ENCODE measurements around the gene NTRK3.
A peak's percentile ranks its signal among the peaks of the same experiment; 100 is the strongest.
"Not testable (repeated sequence)": the region's sequence is repeated elsewhere in the genome, so short reads cannot be mapped to it uniquely, and the experiment has no call there.

NTRK3 gene

GRCh38 chr15:88071141-88071540 lies 185.4 kb downstream of the NTRK3 start:
- DNase-seq: no peak

- DNase-seq: no peak
Measured at GRCh38 chr15:88069561-88069960, 187.0 kb downstream of the NTRK3 start.

GRCh38 chr15:88067331-88067685 lies 189.2 kb downstream of the NTRK3 start:
- DNase-seq: no peak

- DNase-seq: no peak
Measured at GRCh38 chr15:88066636-88067330, 189.8 kb downstream of the NTRK3 start.

- no peak for DNase-seq
Measured at GRCh38 chr15:88061452-88061851, 195.1 kb downstream of the NTRK3 start.

- no peak for DNase-seq
Measured at GRCh38 chr15:88060383-88060782, 196.2 kb downstream of the NTRK3 start.

- DNase-seq: no peak
Measured at GRCh38 chr15:88057836-88058235, 198.7 kb downstream of the NTRK3 start.

GRCh38 chr15:88049506-88049905 lies 207.0 kb downstream of the NTRK3 start:
- no peak for DNase-seq

GRCh38 chr15:88048755-88049154 lies 207.8 kb downstream of the NTRK3 start:
- no peak for DNase-seq

GRCh38 chr15:88048237-88048636 lies 208.3 kb downstream of the NTRK3 start:
- DNase-seq: no peak

GRCh38 chr15:88046576-88047129 lies 209.9 kb downstream of the NTRK3 start:
- DNase-seq: no peak

- DNase-seq: no peak
Measured at GRCh38 chr15:88043396-88043795, 213.1 kb downstream of the NTRK3 start.

- DNase-seq: no peak
Measured at GRCh38 chr15:88042047-88042446, 214.5 kb downstream of the NTRK3 start.

GRCh38 chr15:88040516-88040915 lies 216.0 kb downstream of the NTRK3 start:
- no peak for DNase-seq

GRCh38 chr15:88038261-88038660 lies 218.3 kb downstream of the NTRK3 start:
- DNase-seq: no peak

- no peak for DNase-seq
Measured at GRCh38 chr15:88036154-88036839, 220.2 kb downstream of the NTRK3 start.

- no peak for DNase-seq
Measured at GRCh38 chr15:88035381-88035780, 221.2 kb downstream of the NTRK3 start.

- DNase-seq: not testable (repeated sequence)
Measured at GRCh38 chr15:88033421-88033820, 223.1 kb downstream of the NTRK3 start.

GRCh38 chr15:88032787-88033186 lies 223.8 kb downstream of the NTRK3 start:
- no peak for DNase-seq

- DNase-seq: no peak
Measured at GRCh38 chr15:88031461-88031860, 225.1 kb downstream of the NTRK3 start.

GRCh38 chr15:88029696-88030095 lies 226.8 kb downstream of the NTRK3 start:
- no peak for DNase-seq

GRCh38 chr15:88028024-88028423 lies 228.5 kb downstream of the NTRK3 start:
- no peak for DNase-seq

- no peak for DNase-seq
Measured at GRCh38 chr15:88023914-88024313, 232.6 kb downstream of the NTRK3 start.

GRCh38 chr15:88022716-88023115 lies 233.8 kb downstream of the NTRK3 start:
- DNase-seq: no peak

- DNase-seq: peak; percentile 2
Measured at GRCh38 chr15:88021601-88022000, 234.9 kb downstream of the NTRK3 start.
